NCI-H146 treated with DMSO at 0.1 percent for 48 hours (cell line): ENCODE data around the gene RAD51B.
"Not testable (repeated sequence)": the region's sequence is repeated elsewhere in the genome, so short reads cannot be mapped to it uniquely, and the experiment has no call there.

Experiments used
- DNase-seq: peaks from one replicate; lab custom pipeline; 2025; ENCODE audit not compliant: unreplicated experiment; lab: John Stamatoyannopoulos, UW

The RAD51B gene

DNA sequence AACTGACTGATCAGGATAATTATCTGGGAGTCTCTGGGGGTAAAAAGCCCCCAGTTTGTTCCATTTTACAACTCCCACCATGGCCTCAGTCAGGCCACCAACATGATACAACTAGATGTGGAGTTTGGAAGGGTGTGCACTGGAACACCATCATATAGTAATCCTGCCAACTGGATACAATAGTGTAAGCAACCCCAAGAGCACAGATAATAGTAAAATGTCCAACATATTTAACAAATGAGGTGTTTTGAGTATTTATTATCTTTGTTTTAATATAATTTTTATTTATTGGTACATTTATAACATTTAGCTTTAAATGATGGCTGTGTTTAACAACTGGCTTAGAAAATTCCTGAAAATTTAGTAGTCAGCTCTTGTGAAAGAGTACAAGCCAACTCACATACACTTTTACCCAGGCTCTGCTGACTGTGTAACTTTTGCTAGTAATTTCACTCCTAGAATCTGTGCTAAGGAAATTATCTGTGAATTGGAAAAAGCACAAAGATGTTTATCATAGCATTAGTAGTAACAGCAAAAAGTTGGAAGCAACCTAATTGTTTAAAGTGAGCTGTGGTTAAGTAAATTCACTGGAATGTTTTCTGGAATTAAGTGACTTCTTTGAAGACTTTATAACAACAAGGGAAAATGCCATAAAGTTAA is 196.8 kb downstream of the RAD51B start:
- no peak for DNase-seq

DNA sequence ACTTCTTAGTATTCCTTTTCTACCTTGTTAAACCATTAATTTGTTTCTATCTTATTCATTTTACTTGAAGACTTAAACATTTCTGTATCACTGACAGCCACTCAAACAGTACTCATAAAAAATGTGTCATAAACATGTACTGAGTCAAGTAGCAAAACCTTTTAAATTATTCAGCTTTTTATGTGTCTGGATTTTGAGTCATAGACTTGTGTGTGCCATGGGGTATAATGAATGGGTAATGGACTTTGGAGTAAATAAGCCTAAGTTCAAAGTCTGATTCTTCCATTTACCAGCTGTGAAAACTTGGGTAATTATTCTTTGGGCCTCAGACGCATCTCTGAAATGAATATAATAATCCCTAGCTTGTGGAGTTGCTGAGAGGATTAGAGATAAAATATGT is 199.0 kb downstream of the RAD51B start:
- DNase-seq = no peak

DNA sequence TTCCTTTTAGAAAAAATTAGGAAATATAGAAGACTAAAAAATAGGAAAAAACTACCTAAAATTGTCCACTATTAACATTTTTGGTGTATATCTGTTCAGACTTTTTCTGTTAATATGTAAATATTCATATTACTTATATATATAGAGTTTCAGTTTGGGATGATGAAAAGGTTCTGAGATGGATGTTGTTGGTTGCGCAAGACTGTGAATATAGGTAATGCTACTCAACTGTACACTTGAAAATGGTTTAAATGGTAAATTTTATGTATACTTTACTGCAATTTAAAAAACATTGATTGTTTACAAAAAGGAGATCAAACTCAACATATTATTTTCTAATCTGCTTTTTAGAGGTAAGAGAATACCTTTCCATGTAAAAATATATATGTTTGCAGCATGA is 200.9 kb downstream of the RAD51B start:
- no peak for DNase-seq

DNA sequence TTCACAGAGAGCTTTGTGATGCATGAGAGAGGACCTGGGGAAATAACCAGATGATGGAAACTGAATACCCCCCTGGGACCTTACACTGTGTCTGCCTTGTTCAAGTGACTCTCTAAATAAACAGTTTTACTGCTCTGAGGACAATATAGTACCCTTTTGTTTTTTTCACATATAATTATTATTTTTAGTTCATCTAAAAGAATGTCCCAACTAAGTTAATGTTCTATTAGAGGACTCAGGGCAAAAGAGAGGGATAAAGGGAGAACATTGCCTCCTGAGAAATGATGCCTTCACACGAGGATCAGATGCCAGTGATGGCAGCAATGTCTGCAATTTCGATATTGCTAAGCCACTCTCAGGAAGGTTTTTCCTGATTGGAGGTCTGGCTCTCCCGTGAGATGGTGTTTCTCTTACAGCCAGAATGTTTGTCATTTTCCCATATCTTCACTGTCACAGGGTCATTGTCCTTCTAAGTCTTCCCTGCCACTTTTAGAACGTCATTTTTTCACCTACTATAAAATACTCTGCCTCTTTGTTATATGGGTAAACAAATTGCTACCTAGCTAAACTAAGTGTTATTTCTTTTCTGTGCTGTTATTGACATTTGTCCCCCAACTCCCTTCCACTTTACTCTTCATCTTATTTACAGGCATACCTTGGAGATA is 201.6 kb downstream of the RAD51B start:
- DNase-seq = no peak

DNA sequence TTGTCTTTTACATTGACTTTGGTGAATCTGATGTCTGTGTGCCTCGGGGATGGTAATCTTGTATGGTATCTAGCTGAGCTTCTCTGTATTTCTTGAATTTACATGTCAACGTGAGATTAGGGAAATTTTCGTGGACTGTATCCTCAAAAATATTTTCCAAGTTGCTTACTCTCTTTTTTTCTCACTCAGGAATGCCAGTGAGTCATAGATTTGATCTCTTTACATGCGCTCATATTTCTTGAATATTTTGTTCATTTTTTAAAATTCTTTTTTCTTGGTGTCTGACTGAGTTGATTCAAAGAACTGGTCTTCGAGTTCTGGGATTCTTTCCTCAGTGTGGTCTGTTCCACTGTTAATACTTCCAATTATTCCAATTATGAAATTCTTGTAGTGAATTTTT is 207.7 kb downstream of the RAD51B start:
- no peak for DNase-seq

DNA sequence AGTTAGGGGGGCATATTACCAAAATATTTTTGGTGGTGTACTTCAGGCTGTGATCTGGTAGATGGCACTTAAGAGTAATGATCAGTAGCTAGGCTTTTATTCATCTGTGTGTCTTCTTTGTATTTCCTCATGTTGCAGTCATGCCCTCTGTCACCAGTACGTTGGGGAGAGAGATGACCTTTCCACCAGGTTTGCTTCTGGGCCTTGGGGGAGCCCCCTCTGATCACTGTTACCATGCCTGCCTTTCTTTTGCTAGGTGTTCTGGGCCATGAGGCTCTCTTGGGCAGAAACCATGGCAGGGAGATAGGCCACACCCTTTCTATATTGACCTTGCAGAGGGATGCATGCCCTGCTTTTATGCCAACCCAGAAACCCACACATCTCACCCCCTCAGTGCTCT is 208.5 kb downstream of the RAD51B start:
- no peak for DNase-seq

DNA sequence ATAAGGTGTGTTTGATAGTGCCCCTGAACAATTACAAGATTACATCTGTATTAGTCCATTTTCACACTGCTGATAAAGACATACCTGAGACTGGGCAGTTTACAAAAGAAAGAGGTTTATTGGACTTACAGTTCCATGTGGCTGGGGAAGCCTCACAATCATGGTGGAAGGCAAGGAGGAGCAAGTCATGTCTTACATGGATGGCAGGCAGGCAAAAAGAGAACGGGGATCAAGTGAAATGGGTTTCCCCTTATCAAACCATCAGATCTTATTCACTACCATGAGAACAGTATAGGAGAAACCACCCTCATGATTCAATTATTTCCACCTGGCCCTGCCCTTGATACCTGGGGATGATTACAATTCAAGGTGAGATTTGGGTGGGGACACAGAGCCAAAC is 211.4 kb downstream of the RAD51B start:
- not testable (repeated sequence) for DNase-seq

DNA sequence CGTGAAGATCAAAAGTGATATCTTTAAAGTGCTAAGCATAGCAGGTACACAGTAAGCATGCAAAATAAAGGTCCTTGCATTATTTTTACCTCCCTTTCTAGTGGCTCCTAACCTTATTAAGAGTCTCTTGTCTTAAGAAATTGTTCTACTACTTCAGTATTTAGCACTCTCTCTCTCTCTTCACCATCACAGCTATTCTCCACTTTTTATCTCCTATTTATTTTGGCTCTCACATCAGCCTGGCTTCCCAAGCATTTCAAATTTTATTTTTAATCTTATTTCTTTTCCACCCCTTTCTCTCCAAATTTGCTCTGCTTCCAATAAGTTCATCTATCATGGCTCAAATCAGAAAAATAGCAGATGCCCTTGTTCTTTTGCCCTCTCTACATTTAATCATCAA is 212.6 kb downstream of the RAD51B start:
- DNase-seq = no peak

DNA sequence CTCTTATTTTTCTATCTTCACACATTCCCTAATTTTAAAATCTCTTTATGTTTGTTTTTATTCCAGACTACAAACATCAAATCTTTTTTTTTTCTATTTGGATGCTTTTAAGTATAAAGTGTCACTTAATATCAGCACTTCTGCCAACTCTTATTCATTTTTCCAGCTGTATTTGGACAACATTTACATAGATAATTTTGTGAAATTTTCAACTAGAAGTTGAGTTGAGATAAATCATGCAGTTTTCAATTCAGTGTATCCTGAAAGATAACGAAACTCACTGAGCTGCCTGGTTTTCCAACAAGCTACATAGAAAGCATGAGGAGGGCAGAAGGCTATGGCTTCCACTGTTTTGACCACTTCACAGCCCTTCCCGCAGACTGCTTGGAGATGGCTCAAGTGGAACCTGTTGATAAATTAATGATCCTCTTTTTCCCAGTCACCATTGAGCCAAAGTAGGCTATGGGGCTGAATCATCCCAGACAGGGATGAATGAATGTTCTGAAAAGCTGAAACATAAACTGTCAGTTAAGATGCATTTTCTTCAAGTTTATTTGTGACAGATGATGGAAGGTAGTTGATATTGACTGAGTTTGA is 213.9 kb downstream of the RAD51B start:
- no peak for DNase-seq

DNA sequence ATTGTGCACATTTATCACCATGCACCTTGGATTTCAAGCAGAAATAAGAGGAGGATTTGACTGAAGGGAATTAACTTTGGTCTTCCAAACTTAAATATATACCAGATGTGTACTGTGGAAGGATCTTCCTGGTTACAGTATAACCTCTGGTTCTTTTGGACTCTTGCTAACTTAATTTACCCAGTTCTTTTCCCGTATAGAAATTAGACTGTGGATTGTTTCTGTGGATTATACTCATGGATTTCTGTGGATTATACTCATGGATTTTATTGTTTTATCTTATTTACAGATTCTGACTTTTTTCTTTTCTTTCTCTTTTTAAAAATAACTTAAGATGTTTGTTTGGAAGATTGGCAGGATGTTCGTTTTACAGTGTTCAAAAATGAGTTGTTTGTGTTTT is 215.3 kb downstream of the RAD51B start:
- DNase-seq = no peak

DNA sequence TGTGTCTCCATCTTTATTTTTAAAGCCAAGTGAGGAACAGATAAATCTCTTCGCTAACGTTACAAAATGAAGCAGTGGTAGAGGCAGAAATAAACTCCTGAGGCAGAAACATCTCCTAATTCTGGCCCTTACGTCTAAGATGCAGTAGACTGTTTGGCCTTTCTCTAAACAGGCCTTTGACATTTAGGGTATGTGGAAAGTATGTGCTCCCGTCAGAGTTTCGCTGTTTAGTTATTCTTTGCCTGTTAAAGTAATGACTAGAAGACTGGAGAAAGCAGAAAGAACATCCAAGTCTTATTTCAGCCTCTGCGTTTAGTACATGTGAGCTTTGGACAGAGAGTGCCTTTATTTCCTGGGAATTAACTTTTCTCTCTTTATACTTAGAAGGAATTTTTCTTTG is 216.6 kb downstream of the RAD51B start:
- DNase-seq = no peak

DNA sequence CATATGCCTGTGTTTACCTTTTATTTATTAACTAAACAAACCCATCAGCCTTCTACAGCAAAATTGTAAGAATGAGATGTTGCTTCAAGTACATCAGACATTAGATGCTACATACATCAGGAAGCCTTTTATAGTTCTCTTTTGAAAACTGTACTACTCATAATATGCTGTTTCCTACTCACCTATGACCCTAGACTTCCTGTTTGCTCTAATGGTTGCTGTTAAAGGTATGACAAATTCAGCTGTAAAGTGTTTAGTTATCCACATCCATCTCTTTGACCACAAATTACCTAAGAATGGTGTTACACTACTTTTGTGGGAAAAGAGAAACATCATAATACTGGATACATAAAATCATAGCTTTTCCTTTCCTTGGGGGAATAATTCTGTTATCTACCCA is 220.0 kb downstream of the RAD51B start:
- no peak for DNase-seq

DNA sequence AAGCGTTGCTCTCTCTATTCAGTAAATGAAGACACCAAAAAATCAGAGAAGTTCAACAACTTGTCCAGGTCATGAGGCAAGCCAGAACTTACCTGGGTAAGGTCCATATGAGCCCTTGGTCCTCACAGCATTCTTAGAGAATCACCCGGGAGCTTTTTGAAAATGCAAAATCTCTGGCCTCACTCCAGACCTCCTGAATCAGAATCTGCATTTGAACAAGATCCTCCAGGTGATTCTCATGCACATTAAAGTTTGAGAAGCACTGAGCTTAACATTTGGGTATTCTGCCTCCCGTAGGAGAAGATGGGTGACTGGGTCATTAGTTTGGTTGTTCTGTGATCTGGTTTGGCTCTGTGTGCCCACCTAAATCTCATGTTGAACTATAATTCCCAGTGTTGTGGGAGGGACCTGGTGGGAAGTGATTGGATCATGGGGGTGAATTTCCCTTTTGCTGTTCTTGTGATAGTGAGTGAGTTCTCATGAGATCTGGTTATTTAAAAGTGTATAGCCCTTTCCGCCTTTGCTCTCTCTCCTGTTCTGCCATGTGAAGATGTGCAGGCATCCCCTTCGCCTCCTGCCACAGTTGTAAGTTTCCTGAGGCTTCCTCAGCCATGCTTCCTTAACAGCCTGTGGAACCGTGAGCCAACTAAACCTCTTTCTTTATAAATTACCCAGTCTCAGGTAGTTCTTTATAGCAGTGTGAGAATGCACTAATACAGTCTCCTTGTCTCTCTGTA is 221.2 kb downstream of the RAD51B start:
- DNase-seq = no peak

DNA sequence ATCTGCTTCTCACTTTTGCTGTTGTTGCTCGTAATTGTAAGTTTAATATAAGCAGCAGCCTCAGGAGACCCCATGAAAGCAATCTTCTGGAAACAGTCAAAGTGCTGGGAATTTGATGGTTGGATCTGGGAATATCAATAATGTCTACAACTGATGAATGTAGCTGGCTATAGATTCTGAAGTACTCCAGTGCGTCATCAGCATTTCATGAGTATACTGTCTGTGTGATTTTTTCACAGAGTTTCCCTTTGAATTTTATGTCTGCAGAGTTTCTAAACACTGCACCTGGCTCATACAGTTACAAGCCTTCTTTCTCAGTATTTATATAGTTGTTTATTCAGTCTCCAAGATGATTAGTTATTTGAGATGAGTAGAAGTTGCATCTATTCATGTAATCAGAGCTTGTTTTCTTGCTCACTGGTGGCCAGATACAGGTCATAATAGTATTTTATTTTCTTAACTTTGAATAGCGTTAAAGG is 222.3 kb downstream of the RAD51B start:
- no peak for DNase-seq

DNA sequence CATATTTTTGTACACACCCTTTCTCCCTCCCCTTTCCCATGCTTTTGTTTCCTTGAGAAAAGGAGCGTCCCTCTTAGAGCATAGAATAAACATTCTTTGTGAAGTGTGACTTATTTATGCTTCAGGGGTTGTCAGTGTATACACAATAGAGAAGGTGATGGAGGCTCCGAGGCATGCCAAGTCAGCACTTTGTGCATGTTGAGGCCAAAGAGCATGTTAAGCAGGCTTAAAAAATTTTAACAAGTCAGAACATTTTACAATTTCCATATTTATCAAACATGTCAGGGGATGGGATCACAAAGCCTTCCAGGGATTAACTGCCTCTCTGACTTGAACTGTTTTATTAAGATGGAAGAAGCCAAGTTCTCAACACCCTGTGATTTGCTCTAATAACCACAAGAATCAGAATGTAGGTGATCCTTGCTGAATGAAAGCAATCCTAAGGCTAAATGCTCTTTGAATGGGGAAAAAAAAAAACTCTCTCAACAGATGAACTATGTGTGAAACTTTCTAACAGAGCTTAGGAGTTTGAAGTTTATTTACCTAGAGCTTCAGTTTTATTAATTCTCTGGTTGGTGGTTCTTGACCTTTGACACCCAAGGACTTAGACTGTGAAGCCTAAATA is 223.1 kb downstream of the RAD51B start:
- DNase-seq = no peak

DNA sequence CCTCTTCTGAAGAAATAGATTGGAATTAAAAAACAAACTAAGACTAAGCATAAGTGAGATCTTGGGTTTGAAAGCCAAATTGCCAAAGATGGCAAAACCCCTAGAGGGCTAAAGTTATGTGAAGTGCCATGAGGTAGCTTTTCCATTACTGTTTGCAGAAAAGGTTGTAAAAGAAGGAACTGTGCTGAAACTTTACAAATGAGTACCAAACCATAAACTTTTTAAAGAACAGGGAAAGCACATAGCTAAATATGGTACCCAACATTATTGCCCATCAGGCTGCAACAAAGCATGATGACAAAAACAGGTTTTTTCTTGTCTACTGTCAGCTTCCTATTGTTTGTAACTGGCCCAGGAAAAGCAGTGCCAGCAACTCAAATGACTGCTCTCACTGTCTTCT is 224.2 kb downstream of the RAD51B start:
- no peak for DNase-seq

DNA sequence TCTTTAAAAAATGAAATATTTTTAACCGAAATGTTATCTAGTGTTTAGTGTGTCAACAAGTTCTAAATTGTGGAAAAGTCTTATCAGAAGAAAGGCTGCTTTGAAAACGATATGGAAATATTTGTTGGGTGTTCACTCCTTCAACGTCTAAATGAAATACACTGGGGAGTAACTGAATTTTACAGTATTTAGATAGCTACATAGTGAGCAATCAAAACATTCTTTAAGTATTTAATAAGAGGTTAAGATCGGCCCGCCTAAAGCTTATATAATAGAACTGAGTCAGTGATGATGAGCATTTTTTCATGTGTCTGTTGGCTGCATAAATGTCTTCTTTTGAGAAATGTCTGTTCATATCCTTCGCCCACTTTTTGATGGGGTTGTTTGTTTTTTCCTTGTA is 228.3 kb downstream of the RAD51B start:
- DNase-seq = no peak

DNA sequence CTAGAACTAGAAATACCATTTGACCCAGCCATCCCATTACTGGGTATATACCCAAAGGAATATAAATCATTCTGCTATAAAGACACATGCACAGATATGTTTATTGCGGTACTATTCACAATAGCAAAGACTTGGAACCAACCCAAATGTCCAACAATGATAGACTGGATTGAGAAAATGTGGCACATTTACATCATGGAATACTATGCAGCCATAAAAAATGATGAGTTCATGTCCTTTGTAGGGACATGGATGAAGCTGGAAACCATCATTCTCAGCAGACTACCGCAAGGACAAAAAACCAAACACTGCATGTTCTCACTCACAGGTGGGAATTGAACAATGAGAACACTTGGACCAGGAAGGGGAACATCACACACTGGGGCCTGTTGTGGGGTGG is 229.2 kb downstream of the RAD51B start:
- DNase-seq = not testable (repeated sequence)

DNA sequence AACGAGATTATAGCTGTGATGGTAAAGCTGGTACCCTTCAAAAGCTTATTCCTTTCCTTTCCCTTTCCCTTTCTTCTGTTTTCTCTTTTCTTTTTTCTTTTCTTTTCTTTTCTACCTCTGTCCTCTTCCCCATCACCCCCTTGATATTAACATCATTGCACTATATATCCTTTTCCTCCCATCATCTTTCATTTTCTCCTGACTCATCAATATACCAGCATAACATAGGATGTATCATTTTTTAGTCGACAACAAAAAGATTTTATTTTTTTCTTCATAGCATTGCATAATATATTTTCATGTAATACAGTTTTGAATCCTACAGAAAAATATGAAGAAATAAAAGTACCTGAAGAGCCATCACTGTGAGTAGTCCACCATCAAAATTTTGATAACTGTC is 230.6 kb downstream of the RAD51B start:
- no peak for DNase-seq

DNA sequence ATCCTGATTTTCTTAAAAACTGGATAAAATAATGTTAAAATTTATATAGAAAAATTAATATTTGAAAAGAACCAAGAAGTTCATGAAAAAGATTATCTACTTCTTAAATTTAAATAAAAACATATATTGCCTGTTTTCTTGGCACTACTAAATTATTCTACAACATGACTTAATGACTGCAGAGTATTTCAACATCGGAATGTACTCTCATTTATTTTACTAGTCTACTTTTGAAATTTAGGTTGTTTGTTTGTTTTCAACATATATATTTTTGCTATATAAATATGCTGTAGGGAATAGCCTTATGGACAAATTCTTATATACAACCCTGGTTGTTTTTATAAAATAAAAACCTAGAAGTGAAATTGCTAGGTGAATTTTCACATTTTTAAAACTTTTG is 231.6 kb downstream of the RAD51B start:
- no peak for DNase-seq

DNA sequence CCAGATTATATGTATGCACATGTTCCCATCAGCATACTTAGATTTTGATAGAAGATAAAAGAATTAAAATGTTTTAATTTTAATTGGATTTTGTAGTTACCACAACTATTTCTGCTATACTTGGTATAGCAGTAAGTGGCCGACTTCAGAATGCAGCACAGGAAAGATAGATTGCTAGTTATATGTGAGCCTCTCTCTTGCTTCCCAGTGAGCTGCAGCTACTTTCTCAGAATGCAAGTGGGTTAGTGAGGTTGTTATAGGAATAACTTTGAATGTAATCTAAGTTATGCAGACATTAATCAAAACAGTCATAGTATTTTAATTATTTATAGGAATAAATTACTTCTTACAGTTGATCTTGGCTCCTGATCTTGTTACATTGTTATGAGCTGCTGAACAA is 240.6 kb downstream of the RAD51B start:
- no peak for DNase-seq
